IMR-90 (cell line): ENCODE results near the gene TUBA3C. TPM values are rescaled to one million over a fixed set of nuclear protein-coding genes. Genes with fewer than 3 reads are reported as not detected.

ENCODE experiments used
- ATAC-seq: fragments of 200-7000 bp; cut with Tn5 transposase; 2 replicates; pipeline ENCODE4 v1.9.1; 2020; ENCODE audit warnings: low read depth, mild to moderate bottlenecking, moderate library complexity
- BruUV-seq: library from RNA; stranded (reverse); fragments of 400-500 nt; replicated peaks from 2 replicates; lab custom pipeline; 2021; lab: Mats Ljungman, UMichigan
- CTCF ChIA-PET: fragments of 300-600 bp; formaldehyde crosslinking; extraction: SDS; loops from one replicate; lab custom pipeline; 2021; ENCODE audit warnings: antibody characterized with exemption; lab: Yijun Ruan, JAX
- POLR2A ChIA-PET: fragments of 300-600 bp; sonication (Branson Sonifier 250); formaldehyde crosslinking; loops from one replicate; lab custom pipeline; 2022; ENCODE audit warnings: antibody characterized with exemption; ENCODE audit not compliant: unreplicated experiment; lab: Charles Lee
- DNase-seq: peaks from one replicate; pipeline ENCODE4 v3.0.0; 2013
- H2AFZ ChIP-seq: replicated peaks from 2 replicates; pipeline ENCODE3; 2013; ENCODE audit warnings: low read length, mild to moderate bottlenecking; ENCODE audit not compliant: poor library complexity
- H2AK5ac ChIP-seq: 2 replicates; pipeline ENCODE4 v1.6.1; 2013; ENCODE audit warnings: low read depth, low read length, inconsistent platforms
- H2AK9ac ChIP-seq: replicated peaks from 2 replicates; pipeline ENCODE3; 2013; ENCODE audit warnings: mild to moderate bottlenecking, low read depth, low read length, moderate library complexity; ENCODE audit not compliant: poor library complexity
- H2BK120ac ChIP-seq: 2 replicates; pipeline ENCODE4 v1.6.1; 2013; ENCODE audit warnings: low read depth, low read length, inconsistent platforms
- H2BK15ac ChIP-seq: 3 replicates; pipeline ENCODE4 v1.6.1; 2013; ENCODE audit warnings: low read depth, low read length, inconsistent platforms
- H2BK20ac ChIP-seq: 2 replicates; pipeline ENCODE4 v1.6.1; 2013; ENCODE audit warnings: low read depth, mild to moderate bottlenecking, inconsistent platforms, low read length, moderate library complexity
- H2BK5ac ChIP-seq: 2 replicates; pipeline ENCODE4 v1.6.1; 2013; ENCODE audit warnings: mild to moderate bottlenecking, low read depth, low read length, inconsistent platforms; ENCODE audit not compliant: poor library complexity, severe bottlenecking
- H3K14ac ChIP-seq: replicated peaks from 2 replicates; pipeline ENCODE4 v1.6.1; 2013; ENCODE audit warnings: low read depth, low read length, inconsistent platforms
- H3K18ac ChIP-seq: 2 replicates; pipeline ENCODE4 v1.6.1; 2013; ENCODE audit warnings: low read depth, low read length, control low read depth
- H3K23ac ChIP-seq: 2 replicates; pipeline ENCODE4 v1.6.1; 2013; ENCODE audit warnings: low read depth, low read length, inconsistent platforms
- H3K27ac ChIP-seq: 2 replicates; pipeline ENCODE4 v1.5.1; 2013; ENCODE audit warnings: mild to moderate bottlenecking, control low read depth, low read length; ENCODE audit not compliant: insufficient read depth
- H3K27me3 ChIP-seq: 2 replicates; pipeline ENCODE4 v1.6.1; 2013; ENCODE audit warnings: low read length; ENCODE audit not compliant: control insufficient read depth, insufficient read depth
- H3K36me3 ChIP-seq: 2 replicates; pipeline ENCODE4 v1.6.1; 2013; ENCODE audit warnings: low read length, mixed read lengths; ENCODE audit not compliant: control insufficient read depth, insufficient read depth
- H3K4ac ChIP-seq: 2 replicates; pipeline ENCODE4 v1.6.1; 2013; ENCODE audit warnings: low read depth, low read length, inconsistent platforms
- H3K4me1 ChIP-seq: 2 replicates; pipeline ENCODE4 v1.6.1; 2013; ENCODE audit warnings: low read length, mixed read lengths; ENCODE audit not compliant: control insufficient read depth, insufficient read depth
- H3K4me2 ChIP-seq: 2 replicates; pipeline ENCODE4 v1.6.1; 2013; ENCODE audit warnings: low read depth, mild to moderate bottlenecking, control low read depth, low read length, moderate library complexity
- H3K4me3 ChIP-seq: 2 replicates; pipeline ENCODE4 v1.5.1; 2013; ENCODE audit warnings: low read depth, mild to moderate bottlenecking, control low read depth, low read length, moderate library complexity; ENCODE audit not compliant: insufficient read depth
- H3K56ac ChIP-seq: 2 replicates; pipeline ENCODE4 v1.6.1; 2013; ENCODE audit warnings: low read length, inconsistent platforms; ENCODE audit not compliant: insufficient read depth; ENCODE audit errors: extremely low read depth
- H3K79me1 ChIP-seq, 2 experiments: 2 replicates each; pipeline ENCODE4 v1.6.1; 2013; ENCODE audit warnings: low read length in 2 of 2, inconsistent platforms in 1 of 2, low read depth in 1 of 2
- H3K9ac ChIP-seq: 2 replicates; pipeline ENCODE4 v1.6.1; 2013; ENCODE audit warnings: low read depth, low read length, control low read depth
- H3K9me1 ChIP-seq: 2 replicates; pipeline ENCODE4 v1.6.1; 2013; ENCODE audit warnings: low read length, inconsistent platforms; ENCODE audit not compliant: insufficient read depth
- H3K9me3 ChIP-seq: 2 replicates; pipeline ENCODE4 v1.6.1; 2013; ENCODE audit warnings: low read length; ENCODE audit not compliant: control insufficient read depth, insufficient read depth
- H4K20me1 ChIP-seq: 2 replicates; pipeline ENCODE4 v1.6.1; 2013; ENCODE audit warnings: low read length, inconsistent platforms; ENCODE audit not compliant: insufficient read depth
- H4K5ac ChIP-seq: 2 replicates; pipeline ENCODE4 v1.6.1; 2013; ENCODE audit warnings: mild to moderate bottlenecking, low read depth, low read length, control low read depth
- H4K8ac ChIP-seq, 2 experiments: 2 replicates each; pipeline ENCODE4 v1.6.1; 2013; ENCODE audit warnings: low read depth in 2 of 2, low read length in 2 of 2, control low read depth in 1 of 2, inconsistent platforms in 1 of 2
- H4K91ac ChIP-seq: 2 replicates; pipeline ENCODE4 v1.6.1; 2013; ENCODE audit warnings: low read depth, low read length, inconsistent platforms; ENCODE audit not compliant: insufficient read depth
- ELK1 ChIP-seq: fragments of 150-350 bp; IDR thresholded peaks from 2 replicates; pipeline ENCODE4 v1.6.1; 2016; ENCODE audit warnings: low read depth, mild to moderate bottlenecking, low read length, moderate library complexity, borderline replicate concordance
- FOS ChIP-seq: fragments of 150-350 bp; IDR thresholded peaks from 2 replicates; pipeline ENCODE4 v1.6.1; 2016; ENCODE audit warnings: low read depth, low read length
- MAFK ChIP-seq: IDR thresholded peaks from 2 replicates; pipeline ENCODE4 v1.6.1; 2012; ENCODE audit warnings: low read depth, low read length, improper control_type of control experiment
- NFE2L2 ChIP-seq: fragments of 150-350 bp; IDR thresholded peaks from 2 replicates; pipeline ENCODE4 v1.6.1; 2016; ENCODE audit warnings: low read depth, mild to moderate bottlenecking, low read length
- POLR2A ChIP-seq: IDR thresholded peaks from 2 replicates; pipeline ENCODE4 v1.6.1; 2012; ENCODE audit warnings: mild to moderate bottlenecking, low read depth, low read length
- RAD21 ChIP-seq: IDR thresholded peaks from 2 replicates; pipeline ENCODE4 v1.6.1; 2012; ENCODE audit warnings: low read length, improper control_type of control experiment
- RFX5 ChIP-seq: IDR thresholded peaks from 2 replicates; pipeline ENCODE4 v1.8.0; 2012; ENCODE audit warnings: low read depth, mild to moderate bottlenecking, low read length, moderate library complexity
- WGBS, 2 experiments: methylation state at CpG; one replicate each; pipeline versions ENCODE4 v1.1.5 to v1.1.7; 2013; ENCODE audit warnings: missing lambda C conversion rate in 2 of 2; ENCODE audit not compliant: insufficient read length in 1 of 2; ENCODE audit errors: extremely low coverage in 2 of 2; 5-methylcytosine and 5-hydroxymethylcytosine counted together
- dilution Hi-C: fragments of 300-500 bp; cut with HindIII; formaldehyde crosslinking; loops from one replicate; pipeline ENCODE4 v1.14.3; 2018; ENCODE audit warnings: low sequenced_read_pairs; ENCODE audit not compliant: unreplicated experiment
- in situ Hi-C: fragments of 300-500 bp; cut with MboI; formaldehyde crosslinking; loops from 3 replicates; pipeline ENCODE4 v1.14.3; 2019; ENCODE audit warnings: low sequenced_read_pairs, inconsistent platforms, mixed read lengths
- intact Hi-C: fragments of 100-400 bp; cut with micrococcal nuclease; formaldehyde crosslinking; loops from 2 replicates; pipeline ENCODE4 v1.10.0; 2022
- polyA plus RNA-seq, 3 experiments: library from polyadenylated mRNA; depleted of rRNA; stranded (reverse); fragments of >200 nt; gene quantifications; 2 replicates each; pipeline ENCODE4 v1.2.3, GENCODE V29; 2012; ENCODE audit warnings: low replicate concordance in 1 of 3
- total RNA-seq: library from RNA; depleted of rRNA; stranded (reverse); fragments of >200 nt; gene quantifications from 2 replicates; pipeline ENCODE4 v1.2.3, GENCODE V29; 2012

Gene TUBA3C
- total and polyA plus RNA-seq, 2 of the 4 experiments (the other 2 are of a cell fraction): not detected

DNA sequence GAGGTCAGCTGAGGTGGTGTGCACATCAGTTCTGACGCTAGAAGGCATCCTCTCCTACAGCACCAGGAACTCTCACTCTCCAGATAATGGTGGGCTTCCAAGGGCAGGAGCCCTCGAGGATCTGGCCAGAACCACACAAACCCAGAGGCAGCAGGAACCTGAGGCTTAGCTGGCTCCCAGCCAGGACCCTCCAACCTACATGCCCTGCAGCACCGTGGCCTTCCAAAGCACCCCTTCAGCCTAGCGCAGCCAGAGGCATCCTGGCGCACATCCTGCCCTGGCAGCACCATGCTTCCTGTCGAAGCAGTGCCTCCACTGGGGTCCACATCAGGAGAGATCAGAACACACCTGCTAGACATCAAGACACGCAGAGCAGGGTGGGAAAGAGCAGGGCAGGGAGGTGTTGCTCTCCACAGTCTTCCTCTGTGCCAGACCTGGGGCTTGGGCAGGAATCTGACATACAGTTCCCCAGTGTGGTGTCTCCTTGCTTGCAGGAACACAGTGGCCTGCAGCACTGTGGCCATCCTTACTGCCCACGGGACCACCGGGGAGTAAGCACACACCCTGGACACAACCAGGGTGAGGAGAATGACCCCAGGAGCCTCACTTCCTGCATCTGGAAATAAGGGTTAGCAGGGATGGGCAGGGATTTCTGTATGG, 21.7 kb downstream of the TUBA3C start:
- POLR2A ChIA-PET: no interaction called here
- dilution Hi-C loops: no loop called here
- Histone ChIP-seq H3K23ac (no peak overlapping the region), H2AK9ac (no peak overlapping the region), H4K20me1 (no peaks in the 10 kb centered on the region), H2BK15ac (no peak overlapping the region), H4K8ac (no peak overlapping the region), H2AFZ (no peak overlapping the region), H3K9ac (no peak overlapping the region), H3K36me3 (no peaks in the 10 kb centered on the region), H2BK120ac (no peak overlapping the region), H3K18ac (no peak overlapping the region), H3K4me3 (no peak overlapping the region), H3K14ac (no peak overlapping the region), H3K56ac (no peak overlapping the region), H2BK20ac (no peak overlapping the region), H3K4ac (no peak overlapping the region), H3K9me1 (no peaks in the 10 kb centered on the region), H4K5ac (no peak overlapping the region), H3K27me3 (no peaks in the 10 kb centered on the region), H3K4me2 (no peak overlapping the region), H3K79me1 (no peaks in the 10 kb centered on the region), H4K91ac (no peak overlapping the region), H3K4me1 (no peaks in the 10 kb centered on the region), H2AK5ac (no peak overlapping the region), H3K9me3 (peaks cover 60% of the 10 kb centered on the region), H3K27ac (no peak overlapping the region), H2BK5ac (no peak overlapping the region)
- CTCF ChIA-PET: no interaction called here
- in situ Hi-C loops: no loop called here
- TF ChIP-seq RFX5 (no peak), RAD21 (no peak), NFE2L2 (no peak), POLR2A (no peak), FOS (no peak), ELK1 (no peak), MAFK (no peak)
- intact Hi-C loops: no loop called here
- ATAC-seq: no peak
- no TSS peak for BruUV-seq
- 53% methylated on average over 4 of the region's 9 CpGs; no CpG with 5 or more reads in 1 of the 2 experiments for WGBS, 2 experiments
- no peak for DNase-seq
